Right lobe of liver (tissue), 6 donors: Measurements from ENCODE around the gene SLC39A11. TPM values are rescaled to one million over a fixed set of nuclear protein-coding genes. Genes with fewer than 3 reads are reported as not detected.
A peak's percentile ranks its signal among the peaks of the same experiment; 100 is the strongest.

Experiments
- ATAC-seq, 4 donors: fragments of 200-7000 bp; cut with Tn5 transposase; one replicate each; pipeline ENCODE4 v1.9.1; 2020; ENCODE audit warnings: mild to moderate bottlenecking in 4 of 4, moderate library complexity in 4 of 4
- DNase-seq, 3 donors: peaks; one replicate each; pipeline ENCODE4 v3.0.0-alpha.2; 2020
- H3K27ac ChIP-seq, 3 donors: fragments of 200-600 bp; one replicate each; pipeline ENCODE4 v1.8.0; 2022
- H3K27me3 ChIP-seq, 2 donors: fragments of 200-600 bp; one replicate each; pipeline ENCODE4 v1.8.0; 2022
- H3K36me3 ChIP-seq, 4 donors: fragments of 200-600 bp; sonication (generic) in 1 of 4; one replicate each; pipeline versions ENCODE4 v1.5.1 to v1.8.0; 2017 to 2022; ENCODE audit warnings: control low read depth in 1 of 4
- H3K4me1 ChIP-seq, 4 donors: fragments of 200-600 bp; sonication (generic) in 1 of 4; one replicate each; pipeline versions ENCODE4 v1.5.1 to v1.8.0; 2017 to 2022; ENCODE audit warnings: control low read depth in 1 of 4
- H3K4me3 ChIP-seq, 3 donors: fragments of 200-600 bp; one replicate each; pipeline ENCODE4 v1.8.0; 2022
- H3K9me3 ChIP-seq, 4 donors: fragments of 200-600 bp; sonication (generic) in 1 of 4; one replicate each; pipeline versions ENCODE4 v1.5.1 to v1.8.0; 2017 to 2022; ENCODE audit warnings: control low read depth in 1 of 4
- CTCF ChIP-seq, 4 donors: fragments of 200-600 bp in 3 of 4; fragments of 450-650 bp in 1 of 4; IDR thresholded peaks; one replicate each; pipeline versions ENCODE4 v1.5.1 to v1.8.0; 2016 to 2022; ENCODE audit warnings: antibody characterized with exemption in 4 of 4, mild to moderate bottlenecking in 2 of 4
- POLR2A ChIP-seq: fragments of 450-650 bp; IDR thresholded peaks from one replicate; pipeline ENCODE4 v1.6.1; 2017; ENCODE audit warnings: antibody characterized with exemption, mild to moderate bottlenecking
- WGBS: methylation state at CpG from one replicate; pipeline ENCODE4 v1.1.6; 2018; ENCODE audit warnings: low coverage, low lambda C conversion rate; ENCODE audit not compliant: insufficient coverage; ENCODE audit errors: missing lambda C conversion rate; 5-methylcytosine and 5-hydroxymethylcytosine counted together
- intact Hi-C, 2 donors: fragments of 100-400 bp; cut with DNase I; formaldehyde crosslinking; loops; one replicate each; pipeline versions ENCODE4 v1.11.2 to v1.14.1; 2022
- total RNA-seq, 6 experiments: library from RNA; depleted of rRNA in 2 of 6; stranded (reverse); fragments of >200 nt in 2 of 6; fragmentation: NEBNext Ultra II Directional in 3 of 6; extraction: Animal tissue kit (Norgen Biotek cat#: 25700) in 3 of 6; gene quantifications; one replicate each; pipeline versions ENCODE4 v1.1.0 to v1.2.4, GENCODE V29; 2016 to 2023
- donor health status: DM: no; HTN: yes; CAD: no.
- donor health status: DM: no; HTN: no; CAD: no.
- donor health status: DM: no; HTN: no; CAD: no.
- donor health status: DM: no; HTN: yes; CAD: no.
- donor health status: DM: no; HTN: yes; CAD: no.

The SLC39A11 gene
- total RNA-seq, 6 experiments from 2014 or later: 25.4 to 49.6 (median 39.3) TPM

GRCh38 chr17:72737151-72737690 is 355.3 kb downstream of the SLC39A11 start:
- ATAC-seq (peak in 3 of 4 donors; percentile 23 to 66 (median 30)), DNase-seq (no peak)
- Histone ChIP-seq H3K4me1 (no peaks in the 10 kb centered on the region), H3K4me3 (no peak overlapping the region), H3K9me3 (no peaks in the 10 kb centered on the region), H3K27ac (no peak overlapping the region), H3K27me3 (no peaks in the 10 kb centered on the region), H3K36me3 (no peaks in the 10 kb centered on the region)
- intact Hi-C loops: no loop called here
- TF ChIP-seq POLR2A (no peak), CTCF (IDR thresholded peaks at IDR 0.05) (no peak)
- 75% methylated on average over 4 of the region's 4 CpGs for WGBS

DNA sequence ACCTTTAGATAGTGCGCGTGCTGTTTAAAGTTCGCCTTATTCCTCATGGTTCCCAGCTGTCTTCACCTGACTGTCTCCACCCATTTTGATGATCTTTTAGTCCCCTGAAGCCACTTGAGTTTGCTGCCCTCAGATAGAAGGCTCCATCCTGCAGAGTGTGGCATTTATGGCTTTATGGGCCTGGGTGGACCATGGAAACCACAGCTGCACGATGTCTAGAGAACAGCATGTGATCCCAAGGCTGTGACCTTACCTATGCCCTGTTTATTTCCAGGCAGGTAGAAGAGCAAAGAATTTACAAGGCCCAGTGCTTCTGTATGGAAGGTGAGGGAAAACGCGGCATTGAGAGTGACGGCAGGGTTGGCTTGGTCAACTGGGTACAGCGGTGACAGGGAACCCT is 356.9 kb downstream of the SLC39A11 start:
- Histone ChIP-seq H3K4me1 (no peaks in the 10 kb centered on the region), H3K9me3 (no peaks in the 10 kb centered on the region), H3K27me3 (no peaks in the 10 kb centered on the region), H3K36me3 (no peaks in the 10 kb centered on the region), H3K27ac (no peak overlapping the region), H3K4me3 (no peak overlapping the region)
- DNase-seq (no peak), ATAC-seq (no peak)
- 89% methylated on average over 8 of the region's 8 CpGs for WGBS
- intact Hi-C loops: no loop called here
- TF ChIP-seq CTCF (IDR thresholded peaks at IDR 0.05): no peak
- no peak for TF ChIP-seq POLR2A

- H3K27me3 ChIP-seq: no peaks in the 10 kb centered on the region
- no peak for TF ChIP-seq CTCF (IDR thresholded peaks at IDR 0.05)
- TF ChIP-seq POLR2A: no peak
- no peaks in the 10 kb centered on the region for H3K9me3 ChIP-seq
- intact Hi-C loops: no loop called here
- no peaks in the 10 kb centered on the region for H3K4me1 ChIP-seq
- no peak for DNase-seq
- WGBS: 81% methylated on average over 8 of the region's 10 CpGs
- H3K36me3 ChIP-seq: no peaks in the 10 kb centered on the region
- no peak overlapping the region for H3K4me3 ChIP-seq
- no peak for ATAC-seq
- no peak overlapping the region for H3K27ac ChIP-seq
Observed at GRCh38 chr17:72735048-72735447, 357.4 kb downstream of the SLC39A11 start.

DNA sequence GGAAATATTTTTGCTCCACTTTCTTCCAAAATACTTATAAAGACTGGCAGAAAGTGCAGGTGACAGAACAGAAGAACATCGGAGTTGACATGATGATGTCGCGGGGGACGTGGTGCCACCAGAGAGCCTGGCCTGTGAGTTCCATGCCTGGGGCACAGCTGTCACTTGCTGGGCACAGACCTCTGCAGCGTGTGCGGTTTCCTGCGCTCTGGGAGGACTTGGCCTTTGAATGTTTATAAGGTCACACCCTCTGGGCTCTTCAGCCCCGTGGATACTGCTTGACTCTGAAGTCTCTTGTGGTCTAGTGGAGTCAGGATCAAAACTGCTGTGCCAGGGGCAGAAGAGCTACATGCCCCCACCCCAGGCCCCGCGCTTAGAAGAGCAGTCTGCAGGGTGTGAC is 357.9 kb downstream of the SLC39A11 start:
- 80% methylated on average over 1 of the region's 10 CpGs for WGBS
- Histone ChIP-seq H3K36me3 (no peaks in the 10 kb centered on the region), H3K27ac (no peak overlapping the region), H3K27me3 (no peaks in the 10 kb centered on the region), H3K4me3 (no peak overlapping the region), H3K4me1 (no peaks in the 10 kb centered on the region), H3K9me3 (no peaks in the 10 kb centered on the region)
- no peak for TF ChIP-seq CTCF (IDR thresholded peaks at IDR 0.05)
- no peak for TF ChIP-seq POLR2A
- intact Hi-C loops: no loop called here
- no peak for DNase-seq
- ATAC-seq: no peak
